ENCODE data around the gene MAD1L1.

DNA sequence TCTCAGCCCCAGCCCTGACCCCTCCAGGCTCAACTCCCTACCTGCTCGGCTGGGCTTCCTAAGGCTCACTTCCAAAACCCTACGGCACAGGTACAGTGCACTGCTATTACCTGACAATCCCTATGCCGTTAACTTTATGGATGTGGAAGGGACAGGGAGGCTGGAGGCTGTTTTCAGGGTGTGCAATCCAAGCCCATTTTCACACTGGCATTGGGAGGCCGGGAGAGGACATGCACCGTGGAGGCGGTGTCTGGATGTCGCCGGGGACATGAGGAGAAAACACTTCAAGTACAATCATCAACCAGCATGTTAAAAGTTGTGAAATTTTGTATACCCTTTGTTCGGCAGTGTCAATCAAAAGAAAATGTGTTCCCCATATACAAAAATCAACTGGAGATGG is 80.1 kb downstream of the MAD1L1 start:
- TF ChIP-seq, protein P1, sequence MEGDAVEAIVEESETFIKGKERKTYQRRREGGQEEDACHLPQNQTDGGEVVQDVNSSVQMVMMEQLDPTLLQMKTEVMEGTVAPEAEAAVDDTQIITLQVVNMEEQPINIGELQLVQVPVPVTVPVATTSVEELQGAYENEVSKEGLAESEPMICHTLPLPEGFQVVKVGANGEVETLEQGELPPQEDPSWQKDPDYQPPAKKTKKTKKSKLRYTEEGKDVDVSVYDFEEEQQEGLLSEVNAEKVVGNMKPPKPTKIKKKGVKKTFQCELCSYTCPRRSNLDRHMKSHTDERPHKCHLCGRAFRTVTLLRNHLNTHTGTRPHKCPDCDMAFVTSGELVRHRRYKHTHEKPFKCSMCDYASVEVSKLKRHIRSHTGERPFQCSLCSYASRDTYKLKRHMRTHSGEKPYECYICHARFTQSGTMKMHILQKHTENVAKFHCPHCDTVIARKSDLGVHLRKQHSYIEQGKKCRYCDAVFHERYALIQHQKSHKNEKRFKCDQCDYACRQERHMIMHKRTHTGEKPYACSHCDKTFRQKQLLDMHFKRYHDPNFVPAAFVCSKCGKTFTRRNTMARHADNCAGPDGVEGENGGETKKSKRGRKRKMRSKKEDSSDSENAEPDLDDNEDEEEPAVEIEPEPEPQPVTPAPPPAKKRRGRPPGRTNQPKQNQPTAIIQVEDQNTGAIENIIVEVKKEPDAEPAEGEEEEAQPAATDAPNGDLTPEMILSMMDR (IDR thresholded peaks at IDR 0.05 in 2 of 3, conservative IDR thresholded peaks at IDR 0.05 in 1 of 3; ENCODE audit: borderline replicate concordance in 1 of 3, insufficient read depth in 1 of 3, low read depth in 2 of 3, low read length in 2 of 3) = no peak
- TF ChIP-seq CBX3 (IDR thresholded peaks at IDR 0.05; ENCODE audit: low read depth) (no peak), POLR2A (IDR thresholded peaks at IDR 0.05; ENCODE audit: borderline replicate concordance, extremely low read depth, insufficient read depth, insufficient read length) (no peak), TCF7L2 (IDR thresholded peaks at IDR 0.05; ENCODE audit: borderline replicate concordance, extremely low read depth, insufficient read depth, insufficient read length) (no peak), POLR2AphosphoS5 (IDR thresholded peaks at IDR 0.05; ENCODE audit: low read depth, low read length) (no peak)
- TF ChIP-seq, protein P2, sequence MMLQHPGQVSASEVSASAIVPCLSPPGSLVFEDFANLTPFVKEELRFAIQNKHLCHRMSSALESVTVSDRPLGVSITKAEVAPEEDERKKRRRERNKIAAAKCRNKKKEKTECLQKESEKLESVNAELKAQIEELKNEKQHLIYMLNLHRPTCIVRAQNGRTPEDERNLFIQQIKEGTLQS (IDR thresholded peaks at IDR 0.05) = no peak
- TF ChIP-seq, protein P3, sequence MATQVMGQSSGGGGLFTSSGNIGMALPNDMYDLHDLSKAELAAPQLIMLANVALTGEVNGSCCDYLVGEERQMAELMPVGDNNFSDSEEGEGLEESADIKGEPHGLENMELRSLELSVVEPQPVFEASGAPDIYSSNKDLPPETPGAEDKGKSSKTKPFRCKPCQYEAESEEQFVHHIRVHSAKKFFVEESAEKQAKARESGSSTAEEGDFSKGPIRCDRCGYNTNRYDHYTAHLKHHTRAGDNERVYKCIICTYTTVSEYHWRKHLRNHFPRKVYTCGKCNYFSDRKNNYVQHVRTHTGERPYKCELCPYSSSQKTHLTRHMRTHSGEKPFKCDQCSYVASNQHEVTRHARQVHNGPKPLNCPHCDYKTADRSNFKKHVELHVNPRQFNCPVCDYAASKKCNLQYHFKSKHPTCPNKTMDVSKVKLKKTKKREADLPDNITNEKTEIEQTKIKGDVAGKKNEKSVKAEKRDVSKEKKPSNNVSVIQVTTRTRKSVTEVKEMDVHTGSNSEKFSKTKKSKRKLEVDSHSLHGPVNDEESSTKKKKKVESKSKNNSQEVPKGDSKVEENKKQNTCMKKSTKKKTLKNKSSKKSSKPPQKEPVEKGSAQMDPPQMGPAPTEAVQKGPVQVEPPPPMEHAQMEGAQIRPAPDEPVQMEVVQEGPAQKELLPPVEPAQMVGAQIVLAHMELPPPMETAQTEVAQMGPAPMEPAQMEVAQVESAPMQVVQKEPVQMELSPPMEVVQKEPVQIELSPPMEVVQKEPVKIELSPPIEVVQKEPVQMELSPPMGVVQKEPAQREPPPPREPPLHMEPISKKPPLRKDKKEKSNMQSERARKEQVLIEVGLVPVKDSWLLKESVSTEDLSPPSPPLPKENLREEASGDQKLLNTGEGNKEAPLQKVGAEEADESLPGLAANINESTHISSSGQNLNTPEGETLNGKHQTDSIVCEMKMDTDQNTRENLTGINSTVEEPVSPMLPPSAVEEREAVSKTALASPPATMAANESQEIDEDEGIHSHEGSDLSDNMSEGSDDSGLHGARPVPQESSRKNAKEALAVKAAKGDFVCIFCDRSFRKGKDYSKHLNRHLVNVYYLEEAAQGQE (IDR thresholded peaks at IDR 0.05; ENCODE audit: low read depth) = no peak
